A549 (cell line): Measurements from ENCODE around the gene IFNL2.
"Not testable (repeated sequence)": the region's sequence is repeated elsewhere in the genome, so short reads cannot be mapped to it uniquely, and the experiment has no call there.

ENCODE experiments used
- BCL3 ChIP-seq: fragments of >200 bp; sonication (Bioruptor Twin); formaldehyde crosslinking; IDR thresholded peaks from 3 replicates; pipeline ENCODE4 v1.6.1; 2016
- CEBPB ChIP-seq, 2 experiments: fragments of >200 bp in 1 of 2; sonication (Bioruptor Twin) in 1 of 2; formaldehyde crosslinking in 1 of 2; IDR thresholded peaks; 2 replicates each; pipeline ENCODE4 v1.6.1; 2012 to 2016
- EP300 ChIP-seq, 2 experiments: fragments of >200 bp; sonication (Bioruptor Twin); formaldehyde crosslinking; IDR thresholded peaks; 2 replicates in 1 of 2; 3 replicates in 1 of 2; pipeline ENCODE4 v1.6.1; 2016 to 2017
- MAFK ChIP-seq: fragments of 450-650 bp; IDR thresholded peaks from 2 replicates; pipeline ENCODE4 v1.6.1; 2014; ENCODE audit not compliant: partially characterized antibody
- MYC ChIP-seq: IDR thresholded peaks from 2 replicates; pipeline ENCODE4 v1.6.1; 2012; ENCODE audit warnings: mild to moderate bottlenecking, inconsistent platforms, low read length, improper control_type of control experiment, borderline replicate concordance
- POLR2A ChIP-seq: IDR thresholded peaks from 2 replicates; pipeline ENCODE4 v1.6.1; 2012; ENCODE audit warnings: mild to moderate bottlenecking, low read length
- POLR2AphosphoS2 ChIP-seq: conservative IDR thresholded peaks from 2 replicates; pipeline ENCODE4 v1.6.1; 2012; ENCODE audit warnings: low read length, improper control_type of control experiment, inconsistent platforms
- RAD21 ChIP-seq, 2 experiments: fragments of >200 bp in 1 of 2; sonication (Bioruptor Twin) in 1 of 2; formaldehyde crosslinking in 1 of 2; IDR thresholded peaks in 1 of 2; conservative IDR thresholded peaks in 1 of 2; 2 replicates in 1 of 2; 3 replicates in 1 of 2; pipeline ENCODE4 v1.6.1; 2012 to 2018; ENCODE audit warnings: inconsistent platforms in 1 of 2
- RCOR1 ChIP-seq: fragments of 150-350 bp; IDR thresholded peaks from 2 replicates; pipeline ENCODE4 v1.6.1; 2014; ENCODE audit warnings: antibody characterized with exemption, low read length, low read depth
- SREBF2 ChIP-seq: fragments of 450-650 bp; IDR thresholded peaks from 2 replicates; pipeline ENCODE4 v1.6.1; 2014; ENCODE audit warnings: mild to moderate bottlenecking, moderate library complexity
- ZFP36 ChIP-seq: fragments of 450-650 bp; IDR thresholded peaks from 2 replicates; pipeline ENCODE4 v1.6.1; 2014; ENCODE audit warnings: borderline replicate concordance; ENCODE audit not compliant: partially characterized antibody
- TF ChIP-seq, protein P1 (sequence below): fragments of >200 bp; sonication (Bioruptor Twin); formaldehyde crosslinking; IDR thresholded peaks from 3 replicates; pipeline ENCODE4 v1.5.1; 2016
- TF ChIP-seq, protein P2 (sequence below): fragments of 200-600 bp; sonication (generic); IDR thresholded peaks from 2 replicates; pipeline ENCODE4 v1.6.1; 2016; ENCODE audit warnings: antibody characterized with exemption, mild to moderate bottlenecking, moderate library complexity

DNA sequence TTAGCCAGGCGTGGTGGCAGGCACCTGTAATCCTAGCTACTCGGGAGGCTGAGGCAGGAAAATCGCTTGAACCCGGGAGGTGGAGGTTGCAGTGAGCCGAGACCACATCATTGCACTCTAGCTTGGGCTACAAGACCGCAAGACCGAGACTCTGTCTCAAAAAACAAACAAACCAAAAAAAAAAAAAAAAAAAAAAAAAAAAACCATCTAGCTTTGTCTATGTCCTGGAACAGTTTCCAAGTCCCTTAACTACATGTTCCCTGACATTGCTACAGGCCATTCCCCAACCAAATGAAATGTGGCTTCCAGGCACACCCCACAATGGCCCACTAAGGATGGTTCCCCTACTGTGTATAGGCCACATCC lies 41.1 kb downstream of the IFNL2 start:
- TF ChIP-seq, protein P1, sequence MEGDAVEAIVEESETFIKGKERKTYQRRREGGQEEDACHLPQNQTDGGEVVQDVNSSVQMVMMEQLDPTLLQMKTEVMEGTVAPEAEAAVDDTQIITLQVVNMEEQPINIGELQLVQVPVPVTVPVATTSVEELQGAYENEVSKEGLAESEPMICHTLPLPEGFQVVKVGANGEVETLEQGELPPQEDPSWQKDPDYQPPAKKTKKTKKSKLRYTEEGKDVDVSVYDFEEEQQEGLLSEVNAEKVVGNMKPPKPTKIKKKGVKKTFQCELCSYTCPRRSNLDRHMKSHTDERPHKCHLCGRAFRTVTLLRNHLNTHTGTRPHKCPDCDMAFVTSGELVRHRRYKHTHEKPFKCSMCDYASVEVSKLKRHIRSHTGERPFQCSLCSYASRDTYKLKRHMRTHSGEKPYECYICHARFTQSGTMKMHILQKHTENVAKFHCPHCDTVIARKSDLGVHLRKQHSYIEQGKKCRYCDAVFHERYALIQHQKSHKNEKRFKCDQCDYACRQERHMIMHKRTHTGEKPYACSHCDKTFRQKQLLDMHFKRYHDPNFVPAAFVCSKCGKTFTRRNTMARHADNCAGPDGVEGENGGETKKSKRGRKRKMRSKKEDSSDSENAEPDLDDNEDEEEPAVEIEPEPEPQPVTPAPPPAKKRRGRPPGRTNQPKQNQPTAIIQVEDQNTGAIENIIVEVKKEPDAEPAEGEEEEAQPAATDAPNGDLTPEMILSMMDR = not testable (repeated sequence)
- not testable (repeated sequence) for TF ChIP-seq EP300 (IDR thresholded peaks at IDR 0.05); MYC; ZFP36; RAD21 (conservative IDR thresholded peaks at IDR 0.05 in 1 of 2, IDR thresholded peaks at IDR 0.05 in 1 of 2); POLR2AphosphoS2; MAFK; CEBPB (IDR thresholded peaks at IDR 0.05); RCOR1; POLR2A; BCL3; SREBF2
- TF ChIP-seq, protein P2, sequence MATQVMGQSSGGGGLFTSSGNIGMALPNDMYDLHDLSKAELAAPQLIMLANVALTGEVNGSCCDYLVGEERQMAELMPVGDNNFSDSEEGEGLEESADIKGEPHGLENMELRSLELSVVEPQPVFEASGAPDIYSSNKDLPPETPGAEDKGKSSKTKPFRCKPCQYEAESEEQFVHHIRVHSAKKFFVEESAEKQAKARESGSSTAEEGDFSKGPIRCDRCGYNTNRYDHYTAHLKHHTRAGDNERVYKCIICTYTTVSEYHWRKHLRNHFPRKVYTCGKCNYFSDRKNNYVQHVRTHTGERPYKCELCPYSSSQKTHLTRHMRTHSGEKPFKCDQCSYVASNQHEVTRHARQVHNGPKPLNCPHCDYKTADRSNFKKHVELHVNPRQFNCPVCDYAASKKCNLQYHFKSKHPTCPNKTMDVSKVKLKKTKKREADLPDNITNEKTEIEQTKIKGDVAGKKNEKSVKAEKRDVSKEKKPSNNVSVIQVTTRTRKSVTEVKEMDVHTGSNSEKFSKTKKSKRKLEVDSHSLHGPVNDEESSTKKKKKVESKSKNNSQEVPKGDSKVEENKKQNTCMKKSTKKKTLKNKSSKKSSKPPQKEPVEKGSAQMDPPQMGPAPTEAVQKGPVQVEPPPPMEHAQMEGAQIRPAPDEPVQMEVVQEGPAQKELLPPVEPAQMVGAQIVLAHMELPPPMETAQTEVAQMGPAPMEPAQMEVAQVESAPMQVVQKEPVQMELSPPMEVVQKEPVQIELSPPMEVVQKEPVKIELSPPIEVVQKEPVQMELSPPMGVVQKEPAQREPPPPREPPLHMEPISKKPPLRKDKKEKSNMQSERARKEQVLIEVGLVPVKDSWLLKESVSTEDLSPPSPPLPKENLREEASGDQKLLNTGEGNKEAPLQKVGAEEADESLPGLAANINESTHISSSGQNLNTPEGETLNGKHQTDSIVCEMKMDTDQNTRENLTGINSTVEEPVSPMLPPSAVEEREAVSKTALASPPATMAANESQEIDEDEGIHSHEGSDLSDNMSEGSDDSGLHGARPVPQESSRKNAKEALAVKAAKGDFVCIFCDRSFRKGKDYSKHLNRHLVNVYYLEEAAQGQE = not testable (repeated sequence)
